Left lobe of liver (tissue), 1 donor: ENCODE measurements around the gene THSD4. TPM values are rescaled to one million over a fixed set of nuclear protein-coding genes. Genes with fewer than 3 reads are reported as not detected.

Experiments
- total RNA-seq: library from RNA; stranded (reverse); gene quantifications from one replicate; pipeline ENCODE4 v1.2.1, GENCODE V29; 2021
- donor health status: DM: no; HTN: yes; CAD: no.

The THSD4 gene
- total RNA-seq, 1 donor from 2014 or later = 19.5 TPM

Other genes with a start within 250 kb of the THSD4 start
- gene THAP10, start 223.0 kb upstream of the THSD4 start, total RNA-seq = 0.93 TPM
- 0.25 TPM for gene LRRC49, start 222.6 kb upstream of the THSD4 start, total RNA-seq